Liver (tissue), 9 donors: ENCODE measurements around the gene ITPKB. TPM values are rescaled to one million over a fixed set of nuclear protein-coding genes. Genes with fewer than 3 reads are reported as not detected.

Experiments
- DNase-seq: peaks from one replicate; pipeline ENCODE4 v3.0.0-alpha.2; 2017; ENCODE audit warnings: low spot score
- H3K27ac ChIP-seq, 2 donors: one replicate each; pipeline ENCODE4 v1.7.0; 2013; ENCODE audit warnings: inconsistent platforms in 2 of 2, low read length in 2 of 2, control low read depth in 1 of 2, low read depth in 1 of 2, mild to moderate bottlenecking in 1 of 2
- H3K27me3 ChIP-seq, 4 donors: one replicate each; pipeline versions ENCODE4 v1.6.1 to v1.7.0; 2013; ENCODE audit warnings: low read length in 3 of 4, inconsistent platforms in 1 of 4, mild to moderate bottlenecking in 1 of 4, moderate library complexity in 1 of 4; ENCODE audit not compliant: control insufficient read depth in 4 of 4, insufficient read depth in 4 of 4
- H3K36me3 ChIP-seq, 4 donors: one replicate each; pipeline versions ENCODE4 v1.6.1 to v1.7.0; 2013; ENCODE audit warnings: low read length in 3 of 4, mild to moderate bottlenecking in 3 of 4, low read depth in 1 of 4, moderate library complexity in 1 of 4; ENCODE audit not compliant: control insufficient read depth in 4 of 4, insufficient read depth in 3 of 4
- H3K4me1 ChIP-seq, 4 donors: one replicate each; pipeline versions ENCODE4 v1.6.1 to v1.7.0; 2013; ENCODE audit warnings: low read length in 3 of 4, mild to moderate bottlenecking in 3 of 4, moderate library complexity in 1 of 4; ENCODE audit not compliant: control insufficient read depth in 4 of 4, insufficient read depth in 4 of 4
- H3K4me3 ChIP-seq, 3 donors: one replicate each; pipeline versions ENCODE4 v1.6.1 to v1.7.0; 2013; ENCODE audit warnings: low read length in 3 of 3, control low read depth in 1 of 3, low read depth in 1 of 3, mild to moderate bottlenecking in 1 of 3
- H3K9ac ChIP-seq, 2 donors: one replicate each; pipeline ENCODE4 v1.7.0; 2013; ENCODE audit warnings: low read length in 2 of 2, mild to moderate bottlenecking in 2 of 2, moderate library complexity in 2 of 2, control low read depth in 1 of 2, low read depth in 1 of 2
- H3K9me3 ChIP-seq, 4 donors: one replicate each; pipeline versions ENCODE4 v1.6.1 to v1.7.0; 2013; ENCODE audit warnings: low read length in 3 of 4; ENCODE audit not compliant: control insufficient read depth in 4 of 4
- ATF3 ChIP-seq: IDR thresholded peaks from 2 replicates; pipeline ENCODE4 v1.6.1; 2016; ENCODE audit warnings: antibody characterized with exemption
- EGR1 ChIP-seq, 2 donors: IDR thresholded peaks; 2 replicates each; pipeline ENCODE4 v1.6.1; 2016 to 2018; ENCODE audit warnings: antibody characterized with exemption in 2 of 2, low read depth in 2 of 2
- FOXA2 ChIP-seq: IDR thresholded peaks from 2 replicates; pipeline ENCODE4 v1.6.1; 2016; ENCODE audit warnings: antibody characterized with exemption
- JUND ChIP-seq, 2 donors: IDR thresholded peaks; 2 replicates each; pipeline ENCODE4 v1.6.1; 2016; ENCODE audit warnings: antibody characterized with exemption in 2 of 2
- NR2F2 ChIP-seq: IDR thresholded peaks from 2 replicates; pipeline ENCODE4 v1.6.1; 2016; ENCODE audit warnings: antibody characterized with exemption
- RAD21 ChIP-seq, 2 donors: IDR thresholded peaks; 2 replicates each; pipeline ENCODE4 v1.6.1; 2016; ENCODE audit warnings: antibody characterized with exemption in 2 of 2, mild to moderate bottlenecking in 2 of 2
- RXRA ChIP-seq, 2 donors: IDR thresholded peaks; 2 replicates each; pipeline ENCODE4 v1.6.1; 2017 to 2018; ENCODE audit warnings: antibody characterized with exemption in 2 of 2, mild to moderate bottlenecking in 1 of 2
- YY1 ChIP-seq: IDR thresholded peaks from 2 replicates; pipeline ENCODE4 v1.6.1; 2016; ENCODE audit warnings: antibody characterized with exemption, mild to moderate bottlenecking
- ZBTB33 ChIP-seq: IDR thresholded peaks from 2 replicates; pipeline ENCODE4 v1.6.1; 2016; ENCODE audit warnings: antibody characterized with exemption
- WGBS: extraction: QIAGEN DNeasy Blood & Tissue Kit; methylation state at CpG from one replicate; pipeline ENCODE4 v1.1.7; 2013; 5-methylcytosine and 5-hydroxymethylcytosine counted together
- polyA plus RNA-seq, 2 donors: library from polyadenylated mRNA; stranded (reverse) in 1 of 2; unstranded in 1 of 2; fragments of 200-250 nt in 1 of 2; fragments of >200 nt in 1 of 2; fragmentation: Nextera tagmentation in 1 of 2; extraction: Ambion mirVana in 1 of 2; gene quantifications; one replicate each; pipeline versions ENCODE4 v1.2.1 to v1.2.3, GENCODE V29; 2013 to 2015
- total RNA-seq, 2 donors: library from RNA; depleted of rRNA; stranded (reverse); fragments of >200 nt; gene quantifications; one replicate each; pipeline ENCODE4 v1.2.3, GENCODE V29; 2014
- TF ChIP-seq, protein P1 (sequence below): IDR thresholded peaks from 2 replicates; pipeline ENCODE4 v1.6.1; 2016; ENCODE audit warnings: antibody characterized with exemption, mild to moderate bottlenecking
- TF ChIP-seq, protein P2 (sequence below): fragments of 150-350 bp; IDR thresholded peaks from 2 replicates; pipeline ENCODE4 v1.5.1; 2017; ENCODE audit warnings: improper control_type of control experiment, low read depth, low read length; ENCODE audit not compliant: missing input control
- donor health status: healthy.
- donor health status: healthy.
- donor health status: healthy.
- donor health status: healthy.
- donor health status: healthy.

Gene ITPKB
- total and polyA plus RNA-seq, 4 donors, result 0.61 to 5.8 (median 3.7) TPM

DNA sequence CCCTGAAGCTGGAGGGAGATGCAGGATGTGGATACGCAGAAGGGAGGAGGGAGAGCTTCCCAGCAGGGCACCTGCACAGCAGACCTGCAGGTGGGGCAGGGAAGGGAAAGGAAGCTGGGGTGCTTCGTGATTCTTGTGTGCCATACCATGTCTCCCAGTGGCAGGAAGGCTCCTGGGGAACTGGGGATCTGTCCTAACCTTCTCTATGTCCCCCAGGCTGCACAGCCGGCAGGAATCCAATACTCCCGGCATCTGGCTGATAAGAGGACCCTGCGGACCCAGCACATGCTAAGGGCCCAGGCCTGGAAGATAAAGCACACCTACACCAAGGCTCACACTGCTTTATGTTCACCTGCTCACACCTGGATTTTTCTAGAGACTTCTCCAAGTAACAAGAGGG lies 79.4 kb downstream of the ITPKB start:
- no peak overlapping the region for H3K27ac ChIP-seq
- H3K9me3 ChIP-seq, result no peaks in the 10 kb centered on the region
- no peaks in the 10 kb centered on the region for H3K27me3 ChIP-seq
- no peak overlapping the region for H3K9ac ChIP-seq
- 81% methylated on average over 5 of the region's 5 CpGs for WGBS
- H3K4me3 ChIP-seq, result no peak overlapping the region
- H3K4me1 ChIP-seq, result peaks cover 0 to 22% (median 2%) of the 10 kb centered on the region in 4 donors
- no peaks in the 10 kb centered on the region for H3K36me3 ChIP-seq
- no peak for DNase-seq
- TF ChIP-seq, protein P1, sequence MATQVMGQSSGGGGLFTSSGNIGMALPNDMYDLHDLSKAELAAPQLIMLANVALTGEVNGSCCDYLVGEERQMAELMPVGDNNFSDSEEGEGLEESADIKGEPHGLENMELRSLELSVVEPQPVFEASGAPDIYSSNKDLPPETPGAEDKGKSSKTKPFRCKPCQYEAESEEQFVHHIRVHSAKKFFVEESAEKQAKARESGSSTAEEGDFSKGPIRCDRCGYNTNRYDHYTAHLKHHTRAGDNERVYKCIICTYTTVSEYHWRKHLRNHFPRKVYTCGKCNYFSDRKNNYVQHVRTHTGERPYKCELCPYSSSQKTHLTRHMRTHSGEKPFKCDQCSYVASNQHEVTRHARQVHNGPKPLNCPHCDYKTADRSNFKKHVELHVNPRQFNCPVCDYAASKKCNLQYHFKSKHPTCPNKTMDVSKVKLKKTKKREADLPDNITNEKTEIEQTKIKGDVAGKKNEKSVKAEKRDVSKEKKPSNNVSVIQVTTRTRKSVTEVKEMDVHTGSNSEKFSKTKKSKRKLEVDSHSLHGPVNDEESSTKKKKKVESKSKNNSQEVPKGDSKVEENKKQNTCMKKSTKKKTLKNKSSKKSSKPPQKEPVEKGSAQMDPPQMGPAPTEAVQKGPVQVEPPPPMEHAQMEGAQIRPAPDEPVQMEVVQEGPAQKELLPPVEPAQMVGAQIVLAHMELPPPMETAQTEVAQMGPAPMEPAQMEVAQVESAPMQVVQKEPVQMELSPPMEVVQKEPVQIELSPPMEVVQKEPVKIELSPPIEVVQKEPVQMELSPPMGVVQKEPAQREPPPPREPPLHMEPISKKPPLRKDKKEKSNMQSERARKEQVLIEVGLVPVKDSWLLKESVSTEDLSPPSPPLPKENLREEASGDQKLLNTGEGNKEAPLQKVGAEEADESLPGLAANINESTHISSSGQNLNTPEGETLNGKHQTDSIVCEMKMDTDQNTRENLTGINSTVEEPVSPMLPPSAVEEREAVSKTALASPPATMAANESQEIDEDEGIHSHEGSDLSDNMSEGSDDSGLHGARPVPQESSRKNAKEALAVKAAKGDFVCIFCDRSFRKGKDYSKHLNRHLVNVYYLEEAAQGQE, result no peak
- TF ChIP-seq FOXA2, result no peak
- TF ChIP-seq, protein P2, sequence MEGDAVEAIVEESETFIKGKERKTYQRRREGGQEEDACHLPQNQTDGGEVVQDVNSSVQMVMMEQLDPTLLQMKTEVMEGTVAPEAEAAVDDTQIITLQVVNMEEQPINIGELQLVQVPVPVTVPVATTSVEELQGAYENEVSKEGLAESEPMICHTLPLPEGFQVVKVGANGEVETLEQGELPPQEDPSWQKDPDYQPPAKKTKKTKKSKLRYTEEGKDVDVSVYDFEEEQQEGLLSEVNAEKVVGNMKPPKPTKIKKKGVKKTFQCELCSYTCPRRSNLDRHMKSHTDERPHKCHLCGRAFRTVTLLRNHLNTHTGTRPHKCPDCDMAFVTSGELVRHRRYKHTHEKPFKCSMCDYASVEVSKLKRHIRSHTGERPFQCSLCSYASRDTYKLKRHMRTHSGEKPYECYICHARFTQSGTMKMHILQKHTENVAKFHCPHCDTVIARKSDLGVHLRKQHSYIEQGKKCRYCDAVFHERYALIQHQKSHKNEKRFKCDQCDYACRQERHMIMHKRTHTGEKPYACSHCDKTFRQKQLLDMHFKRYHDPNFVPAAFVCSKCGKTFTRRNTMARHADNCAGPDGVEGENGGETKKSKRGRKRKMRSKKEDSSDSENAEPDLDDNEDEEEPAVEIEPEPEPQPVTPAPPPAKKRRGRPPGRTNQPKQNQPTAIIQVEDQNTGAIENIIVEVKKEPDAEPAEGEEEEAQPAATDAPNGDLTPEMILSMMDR, result no peak
- TF ChIP-seq RXRA (IDR thresholded peaks at IDR 0.05), result no peak
- TF ChIP-seq EGR1 (IDR thresholded peaks at IDR 0.05; ENCODE audit: low read depth in 2 of 2), result no peak
- no peak for TF ChIP-seq ATF3
- no peak for TF ChIP-seq NR2F2
- TF ChIP-seq YY1, result no peak
- no peak for TF ChIP-seq RAD21 (IDR thresholded peaks at IDR 0.05)
- no peak for TF ChIP-seq JUND (IDR thresholded peaks at IDR 0.05)
- TF ChIP-seq ZBTB33, result no peak

- Histone ChIP-seq H3K27me3 (no peaks in the 10 kb centered on the region), H3K27ac (no peak overlapping the region), H3K4me1 (peaks cover 0 to 27% (median 2%) of the 10 kb centered on the region in 4 donors), H3K4me3 (no peak overlapping the region), H3K36me3 (no peaks in the 10 kb centered on the region), H3K9me3 (no peaks in the 10 kb centered on the region), H3K9ac (no peak overlapping the region)
- DNase-seq, result no peak
- TF ChIP-seq FOXA2, result no peak
- WGBS, result 92% methylated on average over 5 of the region's 5 CpGs
Observed at GRCh38 chr1:226659136-226659535, 79.9 kb downstream of the ITPKB start.
